HepG2 (cell line): ENCODE results near the gene DCDC2C. TPM values are rescaled to one million over a fixed set of nuclear protein-coding genes. Genes with fewer than 3 reads are reported as not detected.
A peak's percentile ranks its signal among the peaks of the same experiment; 100 is the strongest.

Experiments
- ATAC-seq: fragments of 200-7000 bp; cut with Tn5 transposase; 3 replicates; pipeline ENCODE4 v1.9.1; 2020; ENCODE audit warnings: mild to moderate bottlenecking, moderate library complexity
- BruUV-seq: library from RNA; stranded (reverse); fragments of 400-500 nt; replicated peaks from 2 replicates; lab custom pipeline; 2021; lab: Mats Ljungman, UMichigan
- CTCF ChIA-PET: fragments of 300-600 bp; formaldehyde crosslinking; extraction: SDS; loops from one replicate; lab custom pipeline; 2021; ENCODE audit warnings: low total read pairs, inconsistent platforms, low intra/inter-chr PET ratio; lab: Yijun Ruan, JAX
- POLR2A ChIA-PET: fragments of 350-600 bp; sonication (Branson Sonifier 250); formaldehyde crosslinking; loops from one replicate; lab custom pipeline; 2020; ENCODE audit warnings: antibody characterized with exemption, inconsistent platforms; lab: Yijun Ruan, JAX
- DNase-seq: peaks from one replicate; pipeline ENCODE4 v3.0.0-alpha.2; 2015; ENCODE audit warnings: low spot score
- FAIRE-seq: peaks from 3 replicates; lab custom pipeline; 2011; peaks lifted over from hg19 to GRCh38; lab: Jason Lieb, UNC
- H2AFZ ChIP-seq: one replicate; pipeline ENCODE4 v1.6.1; 2011; ENCODE audit warnings: low read length, inconsistent platforms
- H3K27ac ChIP-seq: fragments of 300-600 bp; 3 replicates; pipeline ENCODE4 v1.8.0; 2011; ENCODE audit warnings: mixed run types, mild to moderate bottlenecking, mixed read lengths, low read length, inconsistent platforms; ENCODE audit not compliant: insufficient read depth; ENCODE audit errors: extremely low read length
- H3K27me3 ChIP-seq, 2 experiments: fragments of 200-600 bp in 1 of 2; 2 replicates in 1 of 2; 3 replicates in 1 of 2; pipeline versions ENCODE4 v1.6.0 to v1.8.0; 2011; ENCODE audit warnings: low read length in 2 of 2, mild to moderate bottlenecking in 2 of 2, moderate library complexity in 2 of 2, inconsistent platforms in 1 of 2; ENCODE audit not compliant: insufficient read depth in 2 of 2, control insufficient read depth in 1 of 2
- H3K36me3 ChIP-seq, 2 experiments: fragments of 200-600 bp in 1 of 2; replicated peaks in 1 of 2; 2 replicates in 1 of 2; 3 replicates in 1 of 2; pipeline versions ENCODE4 v1.5.1 to v1.8.0; 2011; ENCODE audit warnings: low read length in 2 of 2, inconsistent platforms in 1 of 2; ENCODE audit not compliant: insufficient read depth in 2 of 2, control insufficient read depth in 1 of 2
- H3K4me1 ChIP-seq: 2 replicates; pipeline ENCODE4 v1.5.1; 2012; ENCODE audit warnings: low read length, inconsistent platforms; ENCODE audit not compliant: insufficient read depth
- H3K4me2 ChIP-seq: 2 replicates; pipeline ENCODE4 v1.6.0; 2011; ENCODE audit warnings: low read depth, low read length, inconsistent platforms
- H3K4me3 ChIP-seq, 3 experiments: fragments of 200-600 bp in 1 of 3; sonication (generic), shearing (Covaris generic) in 1 of 3; replicated peaks in 1 of 3; 2 replicates each; pipeline ENCODE4 v1.5.1; 2011 to 2016; ENCODE audit warnings: low read length in 3 of 3, inconsistent platforms in 2 of 3, low read depth in 2 of 3, mild to moderate bottlenecking in 2 of 3, control low read depth in 1 of 3, mixed read lengths in 1 of 3; ENCODE audit not compliant: insufficient read depth in 1 of 3
- H3K79me2 ChIP-seq: one replicate; pipeline ENCODE4 v1.6.1; 2011; ENCODE audit warnings: low read length, inconsistent platforms; ENCODE audit not compliant: insufficient read depth
- H3K9ac ChIP-seq: 2 replicates; pipeline ENCODE4 v1.6.0; 2011; ENCODE audit warnings: mild to moderate bottlenecking, low read depth, low read length, inconsistent platforms; ENCODE audit not compliant: insufficient read depth
- H3K9me3 ChIP-seq: 2 replicates; pipeline ENCODE4 v1.5.1; 2012; ENCODE audit warnings: mild to moderate bottlenecking, low read length
- H4K20me1 ChIP-seq: 2 replicates; pipeline ENCODE4 v1.6.0; 2011; ENCODE audit warnings: inconsistent platforms, mild to moderate bottlenecking, low read length, moderate library complexity; ENCODE audit not compliant: insufficient read depth
- ARNTL ChIP-seq: sonication (generic); formaldehyde crosslinking; IDR thresholded peaks from 2 replicates; pipeline ENCODE4 v1.4.0; 2020; ENCODE audit warnings: mild to moderate bottlenecking, missing genetic modification reagents
- HNF1A ChIP-seq, 2 experiments: sonication (generic) in 1 of 2; formaldehyde crosslinking in 1 of 2; IDR thresholded peaks; 2 replicates each; pipeline versions ENCODE4 v1.4.0 to v1.6.1; 2016 to 2020; ENCODE audit warnings: borderline replicate concordance in 1 of 2, low read depth in 1 of 2, mild to moderate bottlenecking in 1 of 2, missing genetic modification reagents in 1 of 2
- MATR3 ChIP-seq: sonication (generic); formaldehyde crosslinking; IDR thresholded peaks from 2 replicates; pipeline ENCODE4 v1.4.0; 2020; ENCODE audit warnings: missing genetic modification reagents
- TP53 ChIP-seq: sonication (generic); formaldehyde crosslinking; conservative IDR thresholded peaks from 2 replicates; pipeline ENCODE4 v1.4.0; 2020; ENCODE audit warnings: missing genetic modification reagents
- ZFP1 ChIP-seq: IDR thresholded peaks from 2 replicates; pipeline ENCODE4 v1.6.1; 2016
- WGBS: methylation state at CpG from one replicate; pipeline ENCODE4 v1.1.6; 2017; ENCODE audit warnings: low lambda C conversion rate; 5-methylcytosine and 5-hydroxymethylcytosine counted together
- in situ Hi-C: cut with HindIII; loops from 2 replicates; pipeline ENCODE4 v1.10.0; 2017; ENCODE audit warnings: low pct_unique_long_range_greater_than_20kb; ENCODE audit not compliant: extremely low pct_ligation_motif_present
- intact Hi-C: fragments of 100-400 bp; cut with micrococcal nuclease; formaldehyde crosslinking; loops from one replicate; pipeline ENCODE4 v1.10.0; 2022; ENCODE audit not compliant: unreplicated experiment
- polyA plus RNA-seq, 8 experiments: library from polyadenylated mRNA; depleted of rRNA in 3 of 8; stranded (reverse) in 7 of 8; unstranded in 1 of 8; fragments of >200 nt; fragmentation: Illumina TruSeq in 4 of 8; extraction: Trizol in 4 of 8; gene quantifications; 2 replicates each; pipeline versions ENCODE4 v1.2.1 to v1.2.3, GENCODE V29; 2011 to 2016; ENCODE audit warnings: low read depth in 4 of 8, missing spikeins in 1 of 8, mixed read lengths in 1 of 8; ENCODE audit not compliant: insufficient read depth in 1 of 8
- total RNA-seq, 5 experiments: library from RNA; depleted of rRNA; stranded (reverse); fragments of >200 nt; fragmentation: Illumina TruSeq; extraction: Trizol; gene quantifications; 2 replicates each; pipeline ENCODE4 v1.2.3, GENCODE V29; 2016; ENCODE audit warnings: low read depth in 1 of 5

Gene DCDC2C
- total and polyA plus RNA-seq, 2 of the 13 experiments (the other 11 are each of a cell fraction or from before 2014, with no cell fraction given) = not detected

DNA sequence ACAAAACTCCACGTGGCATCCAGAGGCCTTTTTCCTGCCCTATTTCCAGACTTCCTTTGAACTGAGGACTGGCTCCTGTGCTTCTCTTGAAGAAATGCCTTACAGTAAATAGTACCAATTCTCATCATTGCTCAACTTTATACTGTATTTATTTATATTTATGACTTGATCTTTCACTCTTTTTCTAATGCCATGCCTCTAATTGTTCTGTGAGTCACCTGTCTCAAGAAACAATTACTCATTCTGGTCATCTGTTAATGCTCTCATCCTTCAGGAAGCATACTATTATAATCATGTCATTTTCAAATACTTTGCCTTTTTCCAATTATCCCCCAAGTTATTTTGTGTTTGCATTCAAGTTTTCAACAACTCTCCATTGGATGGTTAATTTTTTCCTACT is 85.9 kb downstream of the DCDC2C start:
- ChIA-PET CTCF (no interaction called here), POLR2A (no interaction called here)
- intact Hi-C loops (no loop called here), in situ Hi-C loops (no loop called here)
- 0% methylated on average over 1 of the region's 1 CpG for WGBS
- no TSS peak for BruUV-seq
- ATAC-seq = no peak
- no peak for DNase-seq
- Histone ChIP-seq H3K9me3 (no peaks in the 10 kb centered on the region), H3K27ac (no peak overlapping the region), H3K4me3 (no peak overlapping the region), H3K9ac (no peak overlapping the region), H3K4me1 (no peaks in the 10 kb centered on the region), H3K4me2 (no peak overlapping the region), H2AFZ (no peak overlapping the region), H3K36me3 (no peaks in the 10 kb centered on the region), H4K20me1 (no peaks in the 10 kb centered on the region), H3K79me2 (no peaks in the 10 kb centered on the region), H3K27me3 (peaks cover 6 to 20% of the 10 kb centered on the region in 2 experiments; a peak in 4 of 5 replicates)
- no peak for TF ChIP-seq MATR3
- FAIRE-seq = no peak

GRCh38 chr2:3793249-3793648 is 89.9 kb downstream of the DCDC2C start:
- no peaks in the 10 kb centered on the region for H3K79me2 ChIP-seq
- ChIA-PET POLR2A (no interaction called here), CTCF (no interaction called here)
- no TSS peak for BruUV-seq
- ATAC-seq (no peak), DNase-seq (no peak), FAIRE-seq (peak; percentile 30)
- H2AFZ ChIP-seq = no peak overlapping the region
- H4K20me1 ChIP-seq = no peaks in the 10 kb centered on the region
- no peak overlapping the region for H3K27ac ChIP-seq
- peaks cover 3 to 8% of the 10 kb centered on the region in 2 experiments; a peak in 4 of 5 replicates for H3K27me3 ChIP-seq
- in situ Hi-C loops = no loop called here
- H3K9me3 ChIP-seq = no peaks in the 10 kb centered on the region
- H3K4me1 ChIP-seq = no peaks in the 10 kb centered on the region
- no peak overlapping the region for H3K9ac ChIP-seq
- H3K36me3 ChIP-seq = no peaks in the 10 kb centered on the region
- intact Hi-C loops = no loop called here
- 18% methylated on average over 5 of the region's 5 CpGs for WGBS
- H3K4me3 ChIP-seq = no peak overlapping the region
- no peak for TF ChIP-seq ARNTL (CRISPR knock-in tag)
- no peak for TF ChIP-seq TP53 (CRISPR knock-in tag)
- TF ChIP-seq ZFP1 (CRISPR knock-in tag) = no peak
- no peak for TF ChIP-seq HNF1A (IDR thresholded peaks at IDR 0.05; ENCODE audit: low read depth)
- no peak for TF ChIP-seq HNF1A (CRISPR knock-in tag; IDR thresholded peaks at IDR 0.05; ENCODE audit: borderline replicate concordance)
- H3K4me2 ChIP-seq = no peak overlapping the region
